HL-60 (cell line): ENCODE data around the gene SRSF3.

Source experiments
- DNase-seq, 2 experiments: peaks; one replicate each; pipeline ENCODE4 v3.0.0-alpha.2; 2010 to 2020; ENCODE audit warnings: low read depth in 1 of 2, low spot score in 1 of 2
- H3K27ac ChIP-seq: fragments of 250-450 bp; sonication (Bioruptor Pico); replicated peaks from 2 replicates; pipeline ENCODE4 v1.5.1; 2020; ENCODE audit warnings: mild to moderate bottlenecking, moderate library complexity
- H3K27me3 ChIP-seq: fragments of 250-450 bp; sonication (Bioruptor Pico); 2 replicates; pipeline ENCODE4 v1.5.1; 2021; ENCODE audit warnings: mild to moderate bottlenecking, moderate library complexity; ENCODE audit not compliant: insufficient read depth, poor library complexity, severe bottlenecking
- H3K4me3 ChIP-seq: replicated peaks from 2 replicates; pipeline ENCODE4 v1.5.1; 2011; ENCODE audit warnings: mild to moderate bottlenecking, control low read depth, low read length; ENCODE audit not compliant: insufficient read depth
- CTCF ChIP-seq: IDR thresholded peaks from one replicate; pipeline ENCODE4 v1.5.1; 2011; ENCODE audit warnings: low read length, control low read depth, inconsistent platforms; ENCODE audit not compliant: insufficient read depth
- GABPA ChIP-seq: IDR thresholded peaks from 2 replicates; pipeline ENCODE4 v1.6.1; 2012; ENCODE audit warnings: low read depth
- POLR2AphosphoS5 ChIP-seq: IDR thresholded peaks from 2 replicates; pipeline ENCODE4 v1.6.1; 2012; ENCODE audit warnings: low read depth
- REST ChIP-seq: IDR thresholded peaks from 2 replicates; pipeline ENCODE4 v1.6.1; 2012; ENCODE audit warnings: low read depth; ENCODE audit not compliant: insufficient replicate concordance
- SPI1 ChIP-seq: IDR thresholded peaks from 2 replicates; pipeline ENCODE4 v1.6.1; 2012; ENCODE audit warnings: low read depth, mild to moderate bottlenecking, borderline replicate concordance

SRSF3 gene

DNA sequence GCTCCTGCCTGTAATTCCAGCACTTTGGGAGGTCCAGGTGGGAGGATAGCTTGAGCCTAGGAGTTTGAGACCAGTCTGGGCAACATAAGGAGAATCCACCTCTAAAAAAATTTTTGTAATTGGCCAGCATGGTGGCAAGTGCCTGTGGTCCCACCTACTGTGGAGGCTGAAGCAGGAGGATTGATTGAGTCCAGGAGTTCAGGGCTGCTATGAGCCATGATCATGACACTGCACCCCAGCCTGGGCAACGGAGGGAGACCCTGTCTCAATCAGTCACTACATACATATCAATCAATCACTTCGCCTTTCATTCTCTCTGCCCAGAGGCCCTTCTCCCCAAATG is 45.8 kb upstream of the SRSF3 start:
- no peak overlapping the region for H3K4me3 ChIP-seq
- TF ChIP-seq REST = no peak
- TF ChIP-seq GABPA = no peak
- no peak for TF ChIP-seq CTCF
- no peak for TF ChIP-seq SPI1
- TF ChIP-seq POLR2AphosphoS5 = no peak
- H3K27ac ChIP-seq = no peak overlapping the region

GRCh38 chr6:36550473-36551000 is 43.6 kb upstream of the SRSF3 start:
- no peak for TF ChIP-seq CTCF
- no peak for TF ChIP-seq POLR2AphosphoS5
- TF ChIP-seq REST = no peak
- TF ChIP-seq SPI1 = no peak
- Histone ChIP-seq H3K4me3 (no peak overlapping the region), H3K27ac (no peak overlapping the region), H3K27me3 (no peaks in the 10 kb centered on the region)
- no peak for DNase-seq

More for the DNA sequence above, 45.8 kb upstream of the SRSF3 start:
- DNase-seq = no peak
- H3K27me3 ChIP-seq = no peaks in the 10 kb centered on the region

- TF ChIP-seq REST (no peak), SPI1 (no peak), POLR2AphosphoS5 (no peak), CTCF (no peak), GABPA (no peak)
- H3K27me3 ChIP-seq = no peaks in the 10 kb centered on the region
- no peak overlapping the region for H3K4me3 ChIP-seq
- no peak for DNase-seq
- no peak overlapping the region for H3K27ac ChIP-seq
Observed at GRCh38 chr6:36555750-36556252, 38.4 kb upstream of the SRSF3 start.
